ENCODE data around the gene TNRC6B. TPM values are rescaled to one million over a fixed set of nuclear protein-coding genes. Genes with fewer than 3 reads are reported as not detected.

The TNRC6B gene
- total RNA-seq, 1 experiment from 2014 or later, result 62.7 TPM

DNA sequence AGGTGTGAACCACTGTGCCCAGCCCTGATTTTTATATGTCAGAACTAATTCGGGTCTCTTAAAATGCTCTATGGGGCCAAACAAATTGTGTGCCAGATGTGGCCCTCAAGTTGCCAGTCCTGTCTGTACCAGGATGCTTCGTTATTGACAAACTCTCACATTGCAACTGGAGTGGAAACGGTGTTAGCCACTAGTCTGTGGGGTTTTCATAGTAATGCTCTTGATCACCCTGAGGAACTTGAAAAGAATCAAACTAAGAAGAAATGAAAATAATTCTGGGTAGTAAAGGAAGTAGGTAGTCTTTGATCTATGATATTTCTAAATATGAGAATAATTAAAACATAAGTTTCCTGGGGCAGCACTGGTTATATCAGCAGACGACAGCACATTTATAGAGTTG is 101.3 kb downstream of the TNRC6B start:
- Histone ChIP-seq H3K4me3 (no peak overlapping the region), H3K27me3 (ENCODE audit: insufficient read depth, low read depth) (no peaks in the 10 kb centered on the region), H3K9me2 (ENCODE audit: insufficient read depth) (no peaks in the 10 kb centered on the region), H3K4me1 (replicated peaks; ENCODE audit: insufficient read depth) (no peaks in the 10 kb centered on the region), H3K27ac (no peak overlapping the region), H3K9me3 (ENCODE audit: insufficient read depth, low read depth) (no peaks in the 10 kb centered on the region), H4K20me1 (ENCODE audit: insufficient read depth) (no peaks in the 10 kb centered on the region; the same call in 1 of the 2 replicates), H3K36me3 (ENCODE audit: low read depth) (peaks cover 18% of the 10 kb centered on the region), H2AFZ (no peak overlapping the region), H3F3A (ENCODE audit: insufficient read depth, low read depth) (peaks cover 4% of the 10 kb centered on the region; the same call in 1 of the 2 replicates), H3K4me2 (no peak overlapping the region), H3K79me2 (ENCODE audit: low read depth) (no peaks in the 10 kb centered on the region)
- no peak for DNase-seq
- ChIA-PET POLR2A (ENCODE audit: unreplicated experiment) (no interaction called here), CTCF (no interaction called here)
- no TSS peak for BruUV-seq (replicated peaks)
- intact Hi-C loops (cut with micrococcal nuclease; ENCODE audit: unreplicated experiment), result no loop called here
- TF ChIP-seq, protein P1, sequence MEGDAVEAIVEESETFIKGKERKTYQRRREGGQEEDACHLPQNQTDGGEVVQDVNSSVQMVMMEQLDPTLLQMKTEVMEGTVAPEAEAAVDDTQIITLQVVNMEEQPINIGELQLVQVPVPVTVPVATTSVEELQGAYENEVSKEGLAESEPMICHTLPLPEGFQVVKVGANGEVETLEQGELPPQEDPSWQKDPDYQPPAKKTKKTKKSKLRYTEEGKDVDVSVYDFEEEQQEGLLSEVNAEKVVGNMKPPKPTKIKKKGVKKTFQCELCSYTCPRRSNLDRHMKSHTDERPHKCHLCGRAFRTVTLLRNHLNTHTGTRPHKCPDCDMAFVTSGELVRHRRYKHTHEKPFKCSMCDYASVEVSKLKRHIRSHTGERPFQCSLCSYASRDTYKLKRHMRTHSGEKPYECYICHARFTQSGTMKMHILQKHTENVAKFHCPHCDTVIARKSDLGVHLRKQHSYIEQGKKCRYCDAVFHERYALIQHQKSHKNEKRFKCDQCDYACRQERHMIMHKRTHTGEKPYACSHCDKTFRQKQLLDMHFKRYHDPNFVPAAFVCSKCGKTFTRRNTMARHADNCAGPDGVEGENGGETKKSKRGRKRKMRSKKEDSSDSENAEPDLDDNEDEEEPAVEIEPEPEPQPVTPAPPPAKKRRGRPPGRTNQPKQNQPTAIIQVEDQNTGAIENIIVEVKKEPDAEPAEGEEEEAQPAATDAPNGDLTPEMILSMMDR (conservative IDR thresholded peaks at IDR 0.05), result no peak
- no peak for TF ChIP-seq EZH2 (IDR thresholded peaks at IDR 0.05; ENCODE audit: low read depth)

DNA sequence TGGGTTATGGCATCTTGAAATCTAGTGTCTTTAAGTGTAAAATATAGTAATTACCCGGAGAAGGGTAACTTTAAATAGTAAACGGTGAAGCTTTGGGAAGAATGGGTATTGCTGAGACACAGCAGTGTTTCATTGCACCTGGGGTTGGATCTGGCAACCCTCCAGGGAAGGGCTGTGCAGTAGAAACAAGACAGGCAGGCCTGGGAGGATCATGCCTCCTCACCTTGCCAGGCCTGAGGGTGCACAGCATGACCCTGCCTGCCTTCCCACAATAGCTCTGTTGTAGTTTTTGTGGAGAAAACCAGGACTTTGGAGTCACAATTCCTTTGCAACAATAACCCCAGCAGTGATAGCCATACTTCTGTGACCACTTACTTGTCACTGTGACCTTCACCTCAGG is 104.0 kb downstream of the TNRC6B start:
- Histone ChIP-seq H3K4me2 (no peak overlapping the region), H3K9me3 (ENCODE audit: insufficient read depth, low read depth) (no peaks in the 10 kb centered on the region), H3K27me3 (ENCODE audit: insufficient read depth, low read depth) (no peaks in the 10 kb centered on the region), H4K20me1 (ENCODE audit: insufficient read depth) (no peaks in the 10 kb centered on the region; the same call in 1 of the 2 replicates), H3K79me2 (ENCODE audit: low read depth) (no peaks in the 10 kb centered on the region), H3F3A (ENCODE audit: insufficient read depth, low read depth) (peaks cover 4% of the 10 kb centered on the region; the same call in 1 of the 2 replicates), H3K4me3 (no peak overlapping the region), H3K36me3 (ENCODE audit: low read depth) (peaks cover 28% of the 10 kb centered on the region), H3K27ac (no peak overlapping the region), H3K4me1 (replicated peaks; ENCODE audit: insufficient read depth) (no peaks in the 10 kb centered on the region), H2AFZ (no peak overlapping the region), H3K9me2 (ENCODE audit: insufficient read depth) (no peaks in the 10 kb centered on the region)
- no peak for DNase-seq
- intact Hi-C loops (cut with micrococcal nuclease; ENCODE audit: unreplicated experiment), result no loop called here
- BruUV-seq (replicated peaks), result no TSS peak
- ChIA-PET POLR2A (ENCODE audit: unreplicated experiment) (no interaction called here), CTCF (no interaction called here)
- TF ChIP-seq, protein P1 (conservative IDR thresholded peaks at IDR 0.05), result no peak
- no peak for TF ChIP-seq EZH2 (IDR thresholded peaks at IDR 0.05; ENCODE audit: low read depth)

- Histone ChIP-seq H3F3A (ENCODE audit: insufficient read depth, low read depth) (no peaks in the 10 kb centered on the region; the same call in 1 of the 2 replicates), H3K36me3 (ENCODE audit: low read depth) (peaks cover 22% of the 10 kb centered on the region; the same call in 1 of the 2 replicates), H2AFZ (no peak overlapping the region), H3K4me1 (replicated peaks; ENCODE audit: insufficient read depth) (no peaks in the 10 kb centered on the region), H3K9me2 (ENCODE audit: insufficient read depth) (no peaks in the 10 kb centered on the region), H3K79me2 (ENCODE audit: low read depth) (no peaks in the 10 kb centered on the region), H3K27me3 (ENCODE audit: insufficient read depth, low read depth) (no peaks in the 10 kb centered on the region), H3K4me3 (no peak overlapping the region), H3K4me2 (no peak overlapping the region), H3K9me3 (ENCODE audit: insufficient read depth, low read depth) (no peaks in the 10 kb centered on the region), H4K20me1 (ENCODE audit: insufficient read depth) (no peaks in the 10 kb centered on the region), H3K27ac (no peak overlapping the region)
- DNase-seq, result no peak
- no TSS peak for BruUV-seq (replicated peaks)
- intact Hi-C loops (cut with micrococcal nuclease; ENCODE audit: unreplicated experiment), result no loop called here
- ChIA-PET CTCF (no interaction called here), POLR2A (ENCODE audit: unreplicated experiment) (no interaction called here)
- TF ChIP-seq, protein P1 (conservative IDR thresholded peaks at IDR 0.05), result no peak
- TF ChIP-seq EZH2 (IDR thresholded peaks at IDR 0.05; ENCODE audit: low read depth), result no peak
Measured at GRCh38 chr22:40285513-40285912, 107.8 kb downstream of the TNRC6B start.

All from PC-9 (cell line).